PC-3 (cell line): ENCODE measurements around the gene GP1BB. TPM values are rescaled to one million over a fixed set of nuclear protein-coding genes. Genes with fewer than 3 reads are reported as not detected.
A peak's percentile ranks its signal among the peaks of the same experiment; 100 is the strongest.

Experiments used
- ATAC-seq: fragments of 200-7000 bp; cut with Tn5 transposase; 2 replicates; pipeline ENCODE4 v1.9.1; 2020; ENCODE audit warnings: mild to moderate bottlenecking, moderate library complexity
- BruUV-seq: library from RNA; stranded (reverse); fragments of 400-500 nt; replicated peaks from 2 replicates; lab custom pipeline; 2021; lab: Mats Ljungman, UMichigan
- CTCF ChIA-PET: fragments of 300-600 bp; sonication (Branson Sonifier 250); formaldehyde crosslinking; loops from one replicate; lab custom pipeline; 2022; ENCODE audit warnings: antibody characterized with exemption; lab: Charles Lee
- POLR2A ChIA-PET: fragments of 300-600 bp; sonication (Branson Sonifier 250); formaldehyde crosslinking; loops from one replicate; lab custom pipeline; 2022; ENCODE audit warnings: antibody characterized with exemption; ENCODE audit not compliant: unreplicated experiment; lab: Charles Lee
- DNase-seq: peaks from one replicate; pipeline ENCODE4 v3.0.0-alpha.2; 2015
- H2AFZ ChIP-seq: fragments of 300-600 bp; sonication (generic); 2 replicates; pipeline ENCODE4 v1.6.0; 2016; ENCODE audit warnings: antibody characterized with exemption, low read length
- H3F3A ChIP-seq: fragments of 300-600 bp; sonication (generic); one replicate; pipeline ENCODE4 v1.6.0; 2017; ENCODE audit warnings: antibody characterized with exemption, low read length, control low read depth, mild to moderate bottlenecking; ENCODE audit not compliant: unreplicated experiment
- H3K27ac ChIP-seq: fragments of 300-600 bp; sonication (generic); 2 replicates; pipeline ENCODE4 v1.5.1; 2016; ENCODE audit warnings: mild to moderate bottlenecking, low read length
- H3K27me3 ChIP-seq: fragments of 300-600 bp; sonication (generic); 2 replicates; pipeline ENCODE4 v1.6.1; 2016; ENCODE audit warnings: low read length, mixed read lengths
- H3K36me3 ChIP-seq: fragments of 300-600 bp; sonication (generic); 2 replicates; pipeline ENCODE4 v1.6.1; 2016; ENCODE audit warnings: low read depth, mixed run types, low read length, mixed read lengths
- H3K4me1 ChIP-seq: fragments of 300-600 bp; sonication (generic); 2 replicates; pipeline ENCODE4 v1.5.1; 2016; ENCODE audit warnings: low read length; ENCODE audit not compliant: insufficient read depth
- H3K4me2 ChIP-seq: fragments of 300-600 bp; sonication (generic); 2 replicates; pipeline ENCODE4 v1.6.0; 2016; ENCODE audit warnings: low read length
- H3K4me3 ChIP-seq: fragments of 300-600 bp; sonication (generic); 2 replicates; pipeline ENCODE4 v1.5.1; 2016; ENCODE audit warnings: mild to moderate bottlenecking, low read length, mixed read lengths
- H3K79me2 ChIP-seq: fragments of 300-600 bp; sonication (generic); 2 replicates; pipeline ENCODE4 v1.6.1; 2017; ENCODE audit warnings: low read length, mixed read lengths
- H3K9ac ChIP-seq: fragments of 300-600 bp; sonication (generic); 2 replicates; pipeline ENCODE4 v1.6.0; 2016; ENCODE audit warnings: mild to moderate bottlenecking, low read length
- H3K9me2 ChIP-seq: fragments of 300-600 bp; sonication (generic); replicated peaks from 2 replicates; pipeline ENCODE4 v1.6.1; 2016; ENCODE audit warnings: mixed run types, low read length, mixed read lengths
- H3K9me3 ChIP-seq: fragments of 300-600 bp; sonication (generic); 2 replicates; pipeline ENCODE4 v1.6.1; 2016; ENCODE audit warnings: low read length, mixed read lengths
- H4K20me1 ChIP-seq: fragments of 300-600 bp; sonication (generic); 2 replicates; pipeline ENCODE4 v1.6.1; 2016; ENCODE audit warnings: low read length, mixed read lengths
- CTCF ChIP-seq: fragments of 300-600 bp; sonication (generic); conservative IDR thresholded peaks from 2 replicates; pipeline ENCODE4 v1.5.1; 2017; ENCODE audit warnings: antibody characterized with exemption, low read depth, mild to moderate bottlenecking, low read length
- EZH2 ChIP-seq: fragments of 300-600 bp; sonication (generic); IDR thresholded peaks from one replicate; pipeline ENCODE4 v1.6.1; 2017; ENCODE audit warnings: antibody characterized with exemption, mild to moderate bottlenecking, low read length; ENCODE audit not compliant: unreplicated experiment
- EZH2phosphoT487 ChIP-seq: fragments of 300-600 bp; sonication (generic); IDR thresholded peaks from 2 replicates; pipeline ENCODE4 v1.6.1; 2018; ENCODE audit warnings: mild to moderate bottlenecking, antibody characterized with exemption, low read length, borderline replicate concordance
- intact Hi-C: fragments of 100-400 bp; cut with micrococcal nuclease; formaldehyde crosslinking; loops from 2 replicates; pipeline ENCODE4 v1.9.0; 2023
- total RNA-seq: library from RNA; depleted of rRNA; stranded (reverse); fragments of >200 nt; gene quantifications from 2 replicates; pipeline ENCODE4 v1.2.3, GENCODE V29; 2014

GP1BB gene
- total RNA-seq, 1 experiment from 2014 or later: 0.80 TPM

GRCh38 chr22:19763458-19764298 lies 40.3 kb downstream of the GP1BB start:
- Histone ChIP-seq H3F3A (no peaks in the 10 kb centered on the region), H3K36me3 (no peaks in the 10 kb centered on the region), H3K79me2 (peaks cover 32% of the 10 kb centered on the region), H3K4me1 (peaks cover 7% of the 10 kb centered on the region; the same call in 1 of the 2 replicates), H3K9me2 (no peaks in the 10 kb centered on the region), H3K9me3 (no peaks in the 10 kb centered on the region), H3K27ac (no peak overlapping the region), H3K4me3 (no peak overlapping the region), H2AFZ (no peak overlapping the region), H3K9ac (no peak overlapping the region), H3K27me3 (no peaks in the 10 kb centered on the region), H3K4me2 (peak overlapping the region; percentile 98; the same call in 1 of the 2 replicates), H4K20me1 (no peaks in the 10 kb centered on the region)
- POLR2A ChIA-PET: no interaction called here
- intact Hi-C loops: loop anchor here (10.0 kb wide), 1 partner anchor 91 kb away; the partner anchor contains the start of genes GNB1L and RTL10
- ATAC-seq: no peak
- no peak for TF ChIP-seq EZH2
- TF ChIP-seq CTCF: no peak
- no peak for TF ChIP-seq EZH2phosphoT487
- CTCF ChIA-PET: no interaction called here
- no peak for DNase-seq
- no TSS peak for BruUV-seq

- POLR2A ChIA-PET: no interaction called here
- Histone ChIP-seq H3K36me3 (no peaks in the 10 kb centered on the region), H3K9me3 (no peaks in the 10 kb centered on the region), H3K9me2 (no peaks in the 10 kb centered on the region), H3K4me2 (no peak overlapping the region), H3K4me1 (peaks cover 7% of the 10 kb centered on the region; the same call in 1 of the 2 replicates), H3F3A (no peaks in the 10 kb centered on the region), H4K20me1 (no peaks in the 10 kb centered on the region), H3K27me3 (no peaks in the 10 kb centered on the region), H3K9ac (no peak overlapping the region), H3K27ac (no peak overlapping the region), H2AFZ (no peak overlapping the region), H3K4me3 (no peak overlapping the region), H3K79me2 (peaks cover 32% of the 10 kb centered on the region)
- CTCF ChIA-PET: no interaction called here
- TF ChIP-seq EZH2 (no peak), EZH2phosphoT487 (no peak), CTCF (no peak)
- BruUV-seq: no TSS peak
- intact Hi-C loops: loop anchor here (10.0 kb wide), 1 partner anchor 91 kb away; the partner anchor contains the start of genes GNB1L and RTL10
- ATAC-seq (no peak), DNase-seq (no peak)
These were observed 40.9 kb downstream of the GP1BB start for GRCh38 chr22:19764299-19764593.
